ENCODE results near the gene NECTIN4. TPM values are rescaled to one million over a fixed set of nuclear protein-coding genes. Genes with fewer than 3 reads are reported as not detected.

NECTIN4 gene
- total RNA-seq, 4 donors from 2014 or later, result not detected

DNA sequence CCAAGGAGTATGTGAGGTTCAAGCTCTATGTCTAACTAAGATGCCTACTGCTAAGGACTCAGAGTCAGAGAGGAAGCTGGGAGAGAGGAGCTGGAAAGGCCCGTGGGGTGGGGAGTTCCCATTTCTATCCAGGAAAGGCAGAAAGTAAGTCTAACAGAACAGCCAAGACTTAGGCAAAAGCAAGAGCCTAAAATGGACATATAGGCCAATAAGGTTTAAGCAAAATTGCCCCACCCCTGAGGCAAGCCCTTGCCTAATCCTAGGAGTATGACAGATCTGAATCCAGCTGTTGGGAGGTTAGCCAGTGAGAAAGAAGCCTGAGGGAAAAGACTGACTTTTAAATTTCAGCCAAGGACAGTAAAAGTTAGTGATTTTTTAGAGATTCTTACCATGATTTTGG, 7.2 kb upstream of the NECTIN4 start:
- H3K27ac ChIP-seq, result peak overlapping the region; percentile 50 to 74 (median 68)
- ATAC-seq (peak; percentile 29 to 35), DNase-seq (peak; percentile 50 to 72)
- no peak overlapping the region for H3K4me3 ChIP-seq
- intact Hi-C loops (cut with DNase I; ENCODE audit: low total_unique reads), result loop anchor here (2.0 to 10.0 kb wide), 3 partner anchors 36 to 262 kb away; partner anchors contain the start of genes DEDD and USF1
- peaks cover 0 to 17% of the 10 kb centered on the region in 2 donors for H3K36me3 ChIP-seq
- in situ Hi-C loops (cut with MboI; ENCODE audit: low sequenced_read_pairs in 4 of 4), result loop anchor here in 2 of 4 donors (10.0 kb wide), 1 partner anchor 102 kb away; no protein-coding TSS in a partner anchor
- TF ChIP-seq, protein P1, sequence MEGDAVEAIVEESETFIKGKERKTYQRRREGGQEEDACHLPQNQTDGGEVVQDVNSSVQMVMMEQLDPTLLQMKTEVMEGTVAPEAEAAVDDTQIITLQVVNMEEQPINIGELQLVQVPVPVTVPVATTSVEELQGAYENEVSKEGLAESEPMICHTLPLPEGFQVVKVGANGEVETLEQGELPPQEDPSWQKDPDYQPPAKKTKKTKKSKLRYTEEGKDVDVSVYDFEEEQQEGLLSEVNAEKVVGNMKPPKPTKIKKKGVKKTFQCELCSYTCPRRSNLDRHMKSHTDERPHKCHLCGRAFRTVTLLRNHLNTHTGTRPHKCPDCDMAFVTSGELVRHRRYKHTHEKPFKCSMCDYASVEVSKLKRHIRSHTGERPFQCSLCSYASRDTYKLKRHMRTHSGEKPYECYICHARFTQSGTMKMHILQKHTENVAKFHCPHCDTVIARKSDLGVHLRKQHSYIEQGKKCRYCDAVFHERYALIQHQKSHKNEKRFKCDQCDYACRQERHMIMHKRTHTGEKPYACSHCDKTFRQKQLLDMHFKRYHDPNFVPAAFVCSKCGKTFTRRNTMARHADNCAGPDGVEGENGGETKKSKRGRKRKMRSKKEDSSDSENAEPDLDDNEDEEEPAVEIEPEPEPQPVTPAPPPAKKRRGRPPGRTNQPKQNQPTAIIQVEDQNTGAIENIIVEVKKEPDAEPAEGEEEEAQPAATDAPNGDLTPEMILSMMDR (IDR thresholded peaks at IDR 0.05 in 4 of 5, conservative IDR thresholded peaks at IDR 0.05 in 1 of 5), result no peak
- no peak for TF ChIP-seq POLR2A (IDR thresholded peaks at IDR 0.05)
- H3K4me1 ChIP-seq, result peaks cover 5 to 19% of the 10 kb centered on the region in 2 donors
- no peaks in the 10 kb centered on the region for H3K27me3 ChIP-seq
- no peaks in the 10 kb centered on the region for H3K9me3 ChIP-seq

DNA sequence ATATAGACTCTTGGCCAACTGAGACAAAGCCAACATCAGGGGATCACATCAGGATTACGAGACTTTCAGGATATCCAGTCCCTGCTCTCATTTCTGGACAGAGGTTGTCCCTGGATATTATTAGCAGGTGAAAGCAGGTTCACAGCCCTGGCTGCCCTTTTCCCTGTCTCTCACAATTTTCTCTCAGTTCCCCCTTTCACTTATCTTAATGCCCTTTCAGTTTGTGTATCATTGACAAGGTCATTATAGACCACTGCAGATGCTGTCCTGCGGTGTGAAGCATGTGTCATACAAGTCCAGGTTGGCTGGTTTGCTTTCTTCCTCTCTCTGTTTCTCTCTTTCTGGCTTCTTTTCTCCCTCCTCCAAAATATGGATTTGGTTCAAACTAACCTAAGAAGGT, 6.7 kb upstream of the NECTIN4 start:
- Histone ChIP-seq H3K27ac (peak overlapping the region; percentile 30 to 49 (median 40)), H3K36me3 (peaks cover 0 to 12% of the 10 kb centered on the region in 2 donors), H3K4me3 (no peak overlapping the region), H3K27me3 (no peaks in the 10 kb centered on the region), H3K4me1 (peaks cover 5 to 19% of the 10 kb centered on the region in 2 donors), H3K9me3 (no peaks in the 10 kb centered on the region)
- DNase-seq (no peak), ATAC-seq (no peak)
- in situ Hi-C loops (cut with MboI; ENCODE audit: low sequenced_read_pairs in 4 of 4) (loop anchor here in 2 of 4 donors (10.0 kb wide), 1 partner anchor 101 kb away; no protein-coding TSS in a partner anchor), intact Hi-C loops (cut with DNase I; ENCODE audit: low total_unique reads) (loop anchor here (2.0 to 10.0 kb wide), 3 partner anchors 37 to 261 kb away; partner anchors contain the start of genes DEDD and USF1)
- no peak for TF ChIP-seq POLR2A (IDR thresholded peaks at IDR 0.05)
- TF ChIP-seq, protein P1 (IDR thresholded peaks at IDR 0.05 in 4 of 5, conservative IDR thresholded peaks at IDR 0.05 in 1 of 5), result no peak

DNA sequence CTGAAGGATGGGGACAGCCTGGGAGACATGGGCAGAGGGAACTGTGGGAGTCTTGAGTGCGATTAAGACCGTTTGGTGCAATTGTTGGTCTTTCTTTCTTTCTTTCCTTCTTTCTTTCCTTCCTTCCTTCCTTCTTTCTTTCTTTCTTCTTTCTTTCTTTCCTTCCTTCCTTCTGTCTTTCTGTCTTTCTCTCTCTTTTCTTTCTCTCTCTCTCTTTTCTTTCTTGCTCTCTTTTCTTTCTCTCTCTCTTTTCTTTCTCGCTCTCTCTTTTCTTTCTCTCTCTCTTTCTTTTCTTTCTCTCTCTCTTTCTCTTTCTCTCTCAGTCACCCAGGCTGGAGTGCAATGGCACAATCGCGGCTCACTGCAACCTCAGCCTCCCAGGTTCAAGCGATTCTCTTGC, 5.9 kb upstream of the NECTIN4 start:
- no peaks in the 10 kb centered on the region for H3K9me3 ChIP-seq
- intact Hi-C loops (cut with DNase I; ENCODE audit: low total_unique reads), result loop anchor here (10.0 kb wide), 1 partner anchor 260 kb away; no protein-coding TSS in a partner anchor
- TF ChIP-seq, protein P1 (IDR thresholded peaks at IDR 0.05 in 4 of 5, conservative IDR thresholded peaks at IDR 0.05 in 1 of 5), result no peak
- TF ChIP-seq POLR2A (IDR thresholded peaks at IDR 0.05), result no peak
- in situ Hi-C loops (cut with MboI; ENCODE audit: low sequenced_read_pairs in 4 of 4), result loop anchor here in 2 of 4 donors (10.0 kb wide), 1 partner anchor 100 kb away; no protein-coding TSS in a partner anchor
- no peak for ATAC-seq
- H3K36me3 ChIP-seq, result peaks cover 0 to 5% of the 10 kb centered on the region in 2 donors
- no peak for DNase-seq
- H3K4me3 ChIP-seq, result no peak overlapping the region
- H3K4me1 ChIP-seq, result peaks cover 5 to 19% of the 10 kb centered on the region in 2 donors
- H3K27me3 ChIP-seq, result no peaks in the 10 kb centered on the region
- H3K27ac ChIP-seq, result no peak overlapping the region

DNA sequence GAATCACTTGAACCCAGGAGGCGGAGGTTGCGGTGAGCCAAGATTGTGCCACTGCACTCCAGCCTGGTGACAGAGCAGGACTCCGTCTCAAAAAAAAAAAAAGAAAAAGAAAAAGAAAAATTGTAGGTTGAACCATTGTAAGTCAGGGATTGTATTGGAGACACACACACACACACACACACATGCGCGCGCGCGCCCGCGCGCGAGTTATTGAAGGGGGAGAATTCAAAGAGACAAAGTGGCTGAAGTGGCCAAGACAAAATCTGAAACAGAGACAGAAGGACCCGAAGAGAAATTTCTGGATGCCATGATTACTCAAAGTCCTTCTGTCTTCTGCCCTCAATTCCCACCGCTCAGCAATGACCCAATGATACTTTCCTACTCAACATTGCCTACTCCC, 5.1 kb upstream of the NECTIN4 start:
- Histone ChIP-seq H3K9me3 (no peaks in the 10 kb centered on the region), H3K36me3 (no peaks in the 10 kb centered on the region), H3K27ac (no peak overlapping the region), H3K27me3 (no peaks in the 10 kb centered on the region), H3K4me3 (no peak overlapping the region), H3K4me1 (peaks cover 5 to 19% of the 10 kb centered on the region in 2 donors)
- no peak for TF ChIP-seq POLR2A (IDR thresholded peaks at IDR 0.05)
- TF ChIP-seq, protein P1 (IDR thresholded peaks at IDR 0.05 in 4 of 5, conservative IDR thresholded peaks at IDR 0.05 in 1 of 5), result no peak
- ATAC-seq, result no peak
- no peak for DNase-seq
- intact Hi-C loops (cut with DNase I; ENCODE audit: low total_unique reads), result loop anchor here (10.0 kb wide), 1 partner anchor 260 kb away; no protein-coding TSS in a partner anchor
- in situ Hi-C loops (cut with MboI; ENCODE audit: low sequenced_read_pairs in 4 of 4), result loop anchor here in 2 of 4 donors (10.0 kb wide), 1 partner anchor 100 kb away; no protein-coding TSS in a partner anchor

Measured in gastrocnemius medialis (tissue), 4 donors.